ENCODE results near the gene UHRF2.
A peak's percentile ranks its signal among the peaks of the same experiment; 100 is the strongest.

Gene UHRF2

GRCh38 chr9:6444128-6444527 lies 31.1 kb downstream of the UHRF2 start:
- TF ChIP-seq GATA3 (IDR thresholded peaks at IDR 0.05; ENCODE audit: low read depth, low read length) (no peak), GATA2 (IDR thresholded peaks at IDR 0.05; ENCODE audit: low read depth, low read length) (no peak)

DNA sequence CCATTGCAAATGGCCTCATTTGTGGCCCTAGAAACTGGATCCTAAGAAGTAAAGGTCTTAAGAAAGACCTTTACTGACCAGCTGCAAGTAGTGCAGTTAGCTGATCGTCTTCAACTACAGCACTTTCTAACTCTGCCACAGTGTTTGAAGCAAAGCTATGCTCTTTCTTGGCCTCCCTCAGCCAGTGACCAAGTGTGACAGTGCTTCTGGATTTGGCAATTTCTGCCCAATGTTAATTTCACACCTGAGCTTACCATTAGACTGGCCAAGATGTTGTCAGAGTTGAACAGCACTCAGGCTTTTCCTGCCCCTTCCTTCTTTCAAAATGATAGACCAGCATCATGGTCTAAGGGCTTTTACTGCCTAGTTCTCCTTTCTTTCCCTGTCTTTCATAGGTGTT lies 36.1 kb downstream of the UHRF2 start:
- TF ChIP-seq GATA3 (IDR thresholded peaks at IDR 0.05; ENCODE audit: low read depth, low read length): no peak
- no peak for TF ChIP-seq GATA2 (IDR thresholded peaks at IDR 0.05; ENCODE audit: low read depth, low read length)

GRCh38 chr9:6449645-6450044 lies 36.6 kb downstream of the UHRF2 start:
- TF ChIP-seq GATA3 (IDR thresholded peaks at IDR 0.05; ENCODE audit: low read depth, low read length) (no peak), GATA2 (IDR thresholded peaks at IDR 0.05; ENCODE audit: low read depth, low read length) (peak; percentile 49)

DNA sequence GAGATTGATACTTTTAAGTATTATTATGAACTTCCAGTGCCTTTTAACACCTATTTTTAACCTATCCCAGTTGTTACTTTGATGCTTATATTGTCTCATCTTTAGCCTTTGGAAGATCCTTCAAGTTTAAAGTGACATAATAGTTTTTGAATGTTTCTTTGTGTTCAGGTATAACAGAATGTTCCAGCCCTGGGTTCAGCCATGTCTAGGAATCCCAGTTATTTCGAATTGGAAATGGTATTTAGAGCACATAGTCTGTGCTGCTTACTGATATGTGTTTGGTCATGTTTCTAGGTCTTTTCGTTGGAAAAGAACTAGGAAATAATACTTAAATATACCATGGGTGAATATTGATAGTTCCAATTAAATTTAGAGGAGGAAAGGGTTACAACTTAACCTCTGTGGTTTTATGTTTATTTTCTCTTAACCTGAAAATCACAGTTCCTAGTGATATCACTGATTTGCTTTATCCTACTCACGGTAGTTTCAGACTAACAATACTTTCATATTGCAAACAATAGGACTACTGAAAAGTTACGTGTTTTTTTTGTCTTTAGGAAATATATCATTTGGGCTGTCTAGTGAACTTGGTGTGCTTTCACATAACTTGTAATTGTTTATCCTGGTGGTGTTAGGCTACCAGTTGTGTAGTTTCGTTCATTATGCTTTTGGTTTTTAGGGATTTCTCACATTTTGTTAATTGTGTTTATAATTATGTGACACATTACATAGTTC lies 37.8 kb downstream of the UHRF2 start:
- TF ChIP-seq GATA2 (IDR thresholded peaks at IDR 0.05; ENCODE audit: low read depth, low read length) (no peak), GATA3 (IDR thresholded peaks at IDR 0.05; ENCODE audit: low read depth, low read length) (no peak)

DNA sequence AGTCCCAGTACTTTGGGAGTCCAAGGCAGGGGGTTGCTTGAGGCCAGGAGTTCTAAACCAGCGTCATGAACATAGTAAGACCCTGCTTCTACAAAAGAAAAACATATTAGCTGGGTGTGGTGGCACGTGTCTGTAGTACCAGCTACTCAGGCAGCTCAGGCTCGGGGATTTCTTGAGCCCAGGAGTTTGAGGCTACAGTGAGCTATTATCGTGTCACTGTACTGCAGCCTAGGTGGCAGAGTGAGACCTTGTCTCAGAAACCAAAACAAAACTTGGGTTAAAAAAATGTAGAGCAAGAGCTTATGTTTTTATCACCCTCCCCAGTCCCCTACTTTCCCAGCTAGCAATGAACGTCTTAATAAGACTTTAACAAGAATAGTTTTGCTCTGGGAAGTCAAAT lies 46.7 kb downstream of the UHRF2 start:
- TF ChIP-seq GATA3 (IDR thresholded peaks at IDR 0.05; ENCODE audit: low read depth, low read length): no peak
- TF ChIP-seq GATA2 (IDR thresholded peaks at IDR 0.05; ENCODE audit: low read depth, low read length): no peak

DNA sequence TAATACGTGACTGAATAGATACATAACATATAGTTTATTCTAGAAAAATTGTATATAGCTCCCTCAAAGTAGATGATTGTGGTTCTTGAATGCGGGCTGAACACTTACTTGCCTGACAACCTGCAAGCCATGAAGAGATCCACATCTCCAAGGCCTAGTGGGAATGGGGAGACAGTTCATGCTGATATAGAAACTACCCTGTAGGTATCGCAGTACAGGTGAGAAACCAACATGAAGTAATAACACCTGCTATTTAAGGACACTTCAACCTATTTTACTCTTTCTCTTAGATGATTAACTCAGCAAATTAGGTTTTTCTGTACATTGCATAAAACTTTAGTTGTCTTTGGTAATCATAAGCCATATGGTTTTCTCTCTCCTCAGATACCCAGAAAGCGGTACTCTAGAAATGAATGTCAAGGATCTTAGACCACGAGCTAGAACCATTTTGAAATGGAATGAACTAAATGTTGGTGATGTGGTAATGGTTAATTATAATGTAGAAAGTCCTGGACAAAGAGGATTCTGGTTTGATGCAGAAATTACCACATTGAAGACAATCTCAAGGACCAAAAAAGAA lies 47.3 kb downstream of the UHRF2 start:
- TF ChIP-seq GATA3 (IDR thresholded peaks at IDR 0.05; ENCODE audit: low read depth, low read length): no peak
- no peak for TF ChIP-seq GATA2 (IDR thresholded peaks at IDR 0.05; ENCODE audit: low read depth, low read length)

GRCh38 chr9:6461619-6462018 lies 48.6 kb downstream of the UHRF2 start:
- no peak for TF ChIP-seq GATA3 (IDR thresholded peaks at IDR 0.05; ENCODE audit: low read depth, low read length)
- TF ChIP-seq GATA2 (IDR thresholded peaks at IDR 0.05; ENCODE audit: low read depth, low read length): no peak

DNA sequence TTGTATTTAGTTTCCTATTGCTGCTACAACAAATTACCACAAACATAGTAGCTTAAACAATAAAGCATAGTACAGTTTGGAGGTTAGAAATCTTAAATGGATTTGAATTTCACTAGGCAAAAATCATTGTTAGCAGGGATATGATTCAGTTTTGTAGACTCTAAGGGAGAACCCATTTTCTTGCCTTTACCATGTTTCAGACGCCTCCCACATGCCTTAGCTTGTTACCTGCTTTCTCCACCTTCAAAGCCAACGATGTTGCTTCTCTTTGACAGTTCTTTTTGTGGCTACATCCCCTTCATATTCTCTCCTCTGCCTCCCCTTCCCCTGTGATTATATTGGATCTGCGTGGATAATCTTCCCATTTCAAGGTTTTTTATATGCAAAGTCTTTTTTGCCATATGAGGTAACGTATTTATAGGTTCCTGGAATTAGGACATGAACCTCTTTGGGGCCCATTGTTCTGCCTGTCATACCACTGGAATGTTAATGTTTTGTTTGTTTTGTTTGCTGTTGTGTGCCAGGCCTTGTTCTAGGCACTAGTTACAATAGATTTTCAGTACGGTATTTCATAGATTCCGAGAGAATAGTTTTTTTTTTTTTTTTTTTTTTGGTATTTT lies 54.1 kb downstream of the UHRF2 start:
- TF ChIP-seq GATA2 (IDR thresholded peaks at IDR 0.05; ENCODE audit: low read depth, low read length) (no peak), GATA3 (IDR thresholded peaks at IDR 0.05; ENCODE audit: low read depth, low read length) (no peak)

GRCh38 chr9:6471231-6471850 lies 58.3 kb downstream of the UHRF2 start:
- TF ChIP-seq GATA2 (IDR thresholded peaks at IDR 0.05; ENCODE audit: low read depth, low read length) (no peak), GATA3 (IDR thresholded peaks at IDR 0.05; ENCODE audit: low read depth, low read length) (no peak)

GRCh38 chr9:6473151-6473550 lies 60.2 kb downstream of the UHRF2 start:
- TF ChIP-seq GATA3 (IDR thresholded peaks at IDR 0.05; ENCODE audit: low read depth, low read length): no peak
- TF ChIP-seq GATA2 (IDR thresholded peaks at IDR 0.05; ENCODE audit: low read depth, low read length): no peak

- TF ChIP-seq GATA3 (IDR thresholded peaks at IDR 0.05; ENCODE audit: low read depth, low read length) (no peak), GATA2 (IDR thresholded peaks at IDR 0.05; ENCODE audit: low read depth, low read length) (no peak)
These were observed 67.0 kb downstream of the UHRF2 start for GRCh38 chr9:6479959-6480358.

- no peak for TF ChIP-seq GATA3 (IDR thresholded peaks at IDR 0.05; ENCODE audit: low read depth, low read length)
- TF ChIP-seq GATA2 (IDR thresholded peaks at IDR 0.05; ENCODE audit: low read depth, low read length): no peak
These were observed 71.2 kb downstream of the UHRF2 start for GRCh38 chr9:6484210-6484609.

- no peak for TF ChIP-seq GATA3 (IDR thresholded peaks at IDR 0.05; ENCODE audit: low read depth, low read length)
- TF ChIP-seq GATA2 (IDR thresholded peaks at IDR 0.05; ENCODE audit: low read depth, low read length): no peak
These were observed 75.4 kb downstream of the UHRF2 start for GRCh38 chr9:6488395-6488794.

DNA sequence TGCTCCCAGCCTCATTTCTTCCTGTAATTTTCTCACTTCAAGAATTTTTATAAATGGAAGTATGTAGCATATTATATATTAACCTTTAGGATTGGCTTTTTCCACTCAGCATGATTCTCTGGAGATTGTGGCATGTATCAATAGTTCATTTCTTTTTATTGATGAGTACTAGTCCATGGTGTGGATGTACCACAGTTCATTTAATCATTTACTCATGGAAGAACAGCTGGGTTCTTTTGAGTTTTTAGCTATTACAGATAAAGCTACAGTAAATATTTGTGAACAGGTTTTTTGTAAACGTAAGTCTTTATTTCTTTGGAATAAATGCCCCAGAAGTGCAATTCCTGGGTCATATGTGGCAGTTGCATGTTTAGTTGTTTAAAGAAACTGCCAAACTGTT lies 76.1 kb downstream of the UHRF2 start:
- TF ChIP-seq GATA3 (IDR thresholded peaks at IDR 0.05; ENCODE audit: low read depth, low read length) (no peak), GATA2 (IDR thresholded peaks at IDR 0.05; ENCODE audit: low read depth, low read length) (no peak)

- no peak for TF ChIP-seq GATA3 (IDR thresholded peaks at IDR 0.05; ENCODE audit: low read depth, low read length)
- no peak for TF ChIP-seq GATA2 (IDR thresholded peaks at IDR 0.05; ENCODE audit: low read depth, low read length)
These were observed 77.9 kb downstream of the UHRF2 start for GRCh38 chr9:6490863-6491262.
